Melanocyte of skin (primary cell): Measurements from ENCODE around the gene SMC4. TPM values are rescaled to one million over a fixed set of nuclear protein-coding genes. Genes with fewer than 3 reads are reported as not detected.

Source experiments
- small RNA-seq, 2 donors: library from RNA; depleted of rRNA; stranded (forward); fragments of <200 nt; gene quantifications; one replicate each; pipeline ENCODE3, GENCODE V24; 2012
- total RNA-seq, 2 donors: library from RNA; depleted of rRNA; stranded (reverse); fragments of >200 nt; gene quantifications; 2 replicates each; pipeline ENCODE4 v1.2.3, GENCODE V29; 2012

Gene SMC4
- 10 to 100 TPM; 53.3 to 91.9 TPM for total RNA-seq

GRCh38 chr3:160399125-160400029 is at the start of gene SMC4, which contains the start of gene IFT80:
Gene SMC4, plus strand, starts transcription at chr3:160399650. Its CDS starts 1,177 bp downstream, at chr3:160400827.
Gene IFT80, minus strand, starts transcription at chr3:160399225. Its CDS starts 14,625 bp downstream, at chr3:160384600.

DNA sequence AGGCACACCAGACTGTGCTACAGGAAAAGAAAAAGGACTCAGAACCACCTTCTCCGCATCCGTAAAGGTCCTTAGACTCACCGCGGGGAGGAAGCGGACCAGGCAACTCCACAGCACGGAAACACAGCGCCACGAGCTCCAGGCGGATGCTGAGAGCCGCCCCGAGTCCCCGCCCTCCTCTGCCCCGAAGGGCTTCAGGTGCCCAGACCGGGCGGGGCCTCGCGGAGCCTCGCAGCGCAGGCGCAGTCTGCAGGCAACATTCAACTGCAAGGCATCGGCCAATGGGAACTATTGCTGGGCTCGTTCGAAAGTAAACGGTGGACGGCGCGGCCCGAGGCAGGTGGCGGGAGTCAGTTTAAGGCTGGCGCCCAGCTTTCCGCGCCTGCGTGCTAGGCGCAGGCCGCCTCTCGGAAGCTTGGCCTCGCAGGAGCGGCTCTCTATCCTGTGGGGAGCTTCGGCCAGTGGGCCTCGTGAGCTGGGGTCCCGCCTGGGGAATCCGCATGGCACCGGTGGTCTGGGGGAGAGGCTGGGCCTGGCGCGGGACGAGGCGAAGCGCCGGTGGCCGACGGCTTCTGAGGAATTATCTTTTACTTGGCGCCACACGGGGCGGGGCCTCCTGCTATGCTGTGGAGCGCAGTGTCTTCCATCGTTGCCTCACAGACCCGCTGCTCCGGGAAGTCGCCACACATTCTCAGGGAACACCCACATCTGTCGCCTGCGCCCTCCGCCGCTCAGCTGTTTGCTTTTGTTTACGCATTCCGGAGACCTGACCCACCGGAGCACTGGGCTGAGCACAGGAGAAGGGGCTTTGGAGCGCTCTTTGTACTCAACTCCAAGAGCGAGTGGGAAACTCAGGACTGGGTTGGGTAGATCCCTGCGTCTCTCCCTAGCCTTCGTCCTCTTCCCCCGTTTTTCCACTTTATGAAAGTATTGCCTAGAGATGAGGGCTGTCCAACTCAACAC is 50.5 kb downstream of the SMC4 start, which contains the start of gene TRIM59:
TRIM59 (minus strand) TSS at position 151 of the 963 bp plus-strand sequence. CDS start 10,603 bp downstream, outside the sequence.

Small RNA genes lying within 50 kb of the gene (small RNA-seq; reads per million reads assigned to genes)
- gene MIR15B = 17,102 to 17,761 reads per million in 2 donors
- gene MIR16-2 = 123 to 166 reads per million in 2 donors
- gene RNU7-136P = 0 to 0.09 reads per million in 2 donors

Other genes with a start within 250 kb of the SMC4 start
- gene C3orf80, start 174.2 kb upstream of the SMC4 start, total RNA-seq = under 1 TPM in 1 of 2 donors, not detected in 1; under 0.01 TPM
- gene IFT80, start 425 bp upstream of the SMC4 start, total RNA-seq = 10 to 100 TPM; 24.0 to 31.7 TPM
- 10 to 100 TPM in 1 of 2 donors, 1 to 10 TPM in 1; 4.8 to 19.3 TPM for gene TRIM59, start 50.1 kb downstream of the SMC4 start, total RNA-seq
- 10 to 100 TPM; 21.7 to 29.6 TPM for gene KPNA4, start 165.9 kb downstream of the SMC4 start, total RNA-seq